ENCODE results near the gene PEX14. TPM values are rescaled to one million over a fixed set of nuclear protein-coding genes. Genes with fewer than 3 reads are reported as not detected.

The PEX14 gene
- total RNA-seq, 1 donor from 2014 or later, result 17.4 TPM

DNA sequence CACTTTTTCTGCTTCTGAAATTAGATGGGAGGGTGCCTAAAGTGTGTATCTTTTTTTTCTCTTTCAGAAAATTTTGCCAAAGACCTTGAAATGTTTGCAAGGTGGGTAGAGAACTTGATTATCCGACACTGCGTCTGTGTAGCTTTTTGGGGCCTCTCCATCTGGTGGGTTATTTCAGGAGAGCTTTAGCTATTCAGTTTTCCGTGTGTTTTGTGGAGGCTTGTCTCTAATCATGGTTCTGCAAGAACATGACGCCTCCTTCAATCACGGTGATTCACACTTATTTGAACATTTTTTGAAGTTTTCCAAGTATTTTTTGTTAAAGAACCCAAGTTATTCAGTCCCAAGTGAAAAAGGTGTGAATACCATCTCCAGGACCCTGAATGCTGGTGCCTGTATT, 40.2 kb upstream of the PEX14 start:
- peaks cover 14% of the 10 kb centered on the region for H3K4me1 Mint-ChIP-seq (ENCODE audit: low read depth)
- TF ChIP-seq CTCF (IDR thresholded peaks at IDR 0.05), result no peak
- no peak overlapping the region for H3K4me3 Mint-ChIP-seq (ENCODE audit: unreplicated experiment)
- H3K36me3 Mint-ChIP-seq (ENCODE audit: low read depth), result no peaks in the 10 kb centered on the region
- H3K9me3 Mint-ChIP-seq (ENCODE audit: low read depth), result no peaks in the 10 kb centered on the region
- no peak overlapping the region for H3K27ac Mint-ChIP-seq (ENCODE audit: unreplicated experiment)
- DNase-seq (ENCODE audit: low spot score), result no peak
- no peaks in the 10 kb centered on the region for H3K27me3 Mint-ChIP-seq (ENCODE audit: low read depth)

GRCh38 chr1:10437052-10437451, 37.7 kb upstream of the PEX14 start:
- Mint-ChIP-seq H3K9me3 (ENCODE audit: low read depth) (no peaks in the 10 kb centered on the region), H3K36me3 (ENCODE audit: low read depth) (no peaks in the 10 kb centered on the region), H3K27me3 (ENCODE audit: low read depth) (no peaks in the 10 kb centered on the region), H3K4me1 (ENCODE audit: low read depth) (no peaks in the 10 kb centered on the region), H3K27ac (ENCODE audit: unreplicated experiment) (no peak overlapping the region), H3K4me3 (ENCODE audit: unreplicated experiment) (no peak overlapping the region)
- no peak for DNase-seq (ENCODE audit: low spot score)
- no peak for TF ChIP-seq CTCF (IDR thresholded peaks at IDR 0.05)

DNA sequence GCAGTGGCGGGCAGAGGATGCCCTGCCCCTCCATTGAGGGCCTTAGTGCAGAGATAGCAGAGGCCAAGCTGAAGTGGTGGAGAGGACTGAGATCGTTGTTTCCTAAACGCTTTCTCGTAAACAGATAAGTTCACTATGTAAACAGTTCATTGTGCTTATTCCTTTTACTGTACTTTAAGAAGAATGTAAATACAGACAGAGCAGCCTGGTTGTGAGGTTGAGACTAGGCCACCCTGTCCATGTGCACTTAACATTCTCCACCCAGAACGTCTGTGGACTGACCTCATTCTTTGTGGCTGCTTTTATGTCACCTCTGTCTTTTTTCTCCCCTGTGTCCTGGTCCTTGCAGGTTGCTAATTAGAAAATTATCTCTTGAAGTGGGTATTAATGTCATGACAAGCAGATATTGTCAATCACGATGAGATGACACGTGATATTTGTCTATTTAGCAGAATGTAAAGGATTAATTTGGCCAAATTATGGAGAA, 36.0 kb upstream of the PEX14 start:
- no peak overlapping the region for H3K4me3 Mint-ChIP-seq (ENCODE audit: unreplicated experiment)
- no peaks in the 10 kb centered on the region for H3K4me1 Mint-ChIP-seq (ENCODE audit: low read depth)
- H3K9me3 Mint-ChIP-seq (ENCODE audit: low read depth), result no peaks in the 10 kb centered on the region
- no peak overlapping the region for H3K27ac Mint-ChIP-seq (ENCODE audit: unreplicated experiment)
- no peaks in the 10 kb centered on the region for H3K36me3 Mint-ChIP-seq (ENCODE audit: low read depth)
- no peaks in the 10 kb centered on the region for H3K27me3 Mint-ChIP-seq (ENCODE audit: low read depth)
- no peak for DNase-seq (ENCODE audit: low spot score)
- no peak for TF ChIP-seq CTCF (IDR thresholded peaks at IDR 0.05)

DNA sequence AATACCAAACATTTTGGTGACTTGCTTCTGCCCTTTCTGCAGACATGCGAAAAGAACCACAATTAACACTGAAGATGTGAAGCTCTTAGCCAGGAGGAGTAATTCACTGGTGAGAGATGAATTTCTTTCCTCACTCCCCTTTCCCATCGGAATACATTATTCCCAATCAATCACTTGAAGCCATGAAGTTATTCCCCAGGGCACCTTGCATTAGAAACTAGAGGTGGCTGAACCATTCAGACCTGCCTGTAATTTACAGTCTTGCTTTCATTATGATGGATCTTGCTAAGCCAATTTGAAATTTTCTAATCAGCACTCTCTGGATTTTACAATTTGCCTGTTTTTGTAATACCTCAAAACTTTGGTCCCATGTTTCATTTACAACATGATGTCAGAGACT, 34.4 kb upstream of the PEX14 start:
- H3K36me3 Mint-ChIP-seq (ENCODE audit: low read depth), result no peaks in the 10 kb centered on the region
- DNase-seq (ENCODE audit: low spot score), result no peak
- no peak overlapping the region for H3K27ac Mint-ChIP-seq (ENCODE audit: unreplicated experiment)

DNA sequence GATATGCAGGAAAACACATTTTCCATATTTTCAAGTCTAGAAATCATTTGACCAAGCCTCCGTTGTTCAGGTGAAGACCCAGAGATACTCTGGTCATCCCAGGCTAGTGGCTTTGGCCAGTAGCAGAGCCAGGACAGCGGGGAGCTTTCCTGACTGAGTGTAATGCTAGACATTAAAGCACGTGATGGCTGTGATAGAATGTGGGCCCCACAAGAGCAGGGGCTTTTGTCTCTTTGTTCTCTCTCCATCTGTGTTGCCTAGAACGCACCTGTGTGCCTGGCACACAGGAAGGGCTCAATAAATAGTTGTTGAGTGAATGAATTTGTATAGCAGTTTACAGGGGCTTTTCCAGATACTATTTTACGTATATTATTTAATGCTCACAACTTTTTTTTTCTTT, 34.0 kb upstream of the PEX14 start:
- Mint-ChIP-seq H3K27ac (ENCODE audit: unreplicated experiment) (no peak overlapping the region), H3K4me3 (ENCODE audit: unreplicated experiment) (no peak overlapping the region), H3K27me3 (ENCODE audit: low read depth) (no peaks in the 10 kb centered on the region)

More for the DNA sequence above, 34.4 kb upstream of the PEX14 start:
- no peak for TF ChIP-seq CTCF (IDR thresholded peaks at IDR 0.05)
- H3K9me3 Mint-ChIP-seq (ENCODE audit: low read depth), result no peaks in the 10 kb centered on the region
- no peaks in the 10 kb centered on the region for H3K27me3 Mint-ChIP-seq (ENCODE audit: low read depth)
- no peak overlapping the region for H3K4me3 Mint-ChIP-seq (ENCODE audit: unreplicated experiment)
- no peaks in the 10 kb centered on the region for H3K4me1 Mint-ChIP-seq (ENCODE audit: low read depth)

More for the DNA sequence above, 34.0 kb upstream of the PEX14 start:
- no peak for DNase-seq (ENCODE audit: low spot score)
- Mint-ChIP-seq H3K36me3 (ENCODE audit: low read depth) (no peaks in the 10 kb centered on the region), H3K4me1 (ENCODE audit: low read depth) (no peaks in the 10 kb centered on the region), H3K9me3 (ENCODE audit: low read depth) (no peaks in the 10 kb centered on the region)
- no peak for TF ChIP-seq CTCF (IDR thresholded peaks at IDR 0.05)

All from chondrocyte (in vitro differentiated cells).